GM12874 (cell line): ENCODE results near the gene DOP1B.
A peak's percentile ranks its signal among the peaks of the same experiment; 100 is the strongest.

Experiments used
- TF ChIP-seq, protein P1 (sequence below): IDR thresholded peaks from 2 replicates; pipeline ENCODE4 v1.5.1; 2011; ENCODE audit warnings: low read depth, mild to moderate bottlenecking, control low read depth, low read length, moderate library complexity; ENCODE audit not compliant: insufficient read depth

The DOP1B gene

DNA sequence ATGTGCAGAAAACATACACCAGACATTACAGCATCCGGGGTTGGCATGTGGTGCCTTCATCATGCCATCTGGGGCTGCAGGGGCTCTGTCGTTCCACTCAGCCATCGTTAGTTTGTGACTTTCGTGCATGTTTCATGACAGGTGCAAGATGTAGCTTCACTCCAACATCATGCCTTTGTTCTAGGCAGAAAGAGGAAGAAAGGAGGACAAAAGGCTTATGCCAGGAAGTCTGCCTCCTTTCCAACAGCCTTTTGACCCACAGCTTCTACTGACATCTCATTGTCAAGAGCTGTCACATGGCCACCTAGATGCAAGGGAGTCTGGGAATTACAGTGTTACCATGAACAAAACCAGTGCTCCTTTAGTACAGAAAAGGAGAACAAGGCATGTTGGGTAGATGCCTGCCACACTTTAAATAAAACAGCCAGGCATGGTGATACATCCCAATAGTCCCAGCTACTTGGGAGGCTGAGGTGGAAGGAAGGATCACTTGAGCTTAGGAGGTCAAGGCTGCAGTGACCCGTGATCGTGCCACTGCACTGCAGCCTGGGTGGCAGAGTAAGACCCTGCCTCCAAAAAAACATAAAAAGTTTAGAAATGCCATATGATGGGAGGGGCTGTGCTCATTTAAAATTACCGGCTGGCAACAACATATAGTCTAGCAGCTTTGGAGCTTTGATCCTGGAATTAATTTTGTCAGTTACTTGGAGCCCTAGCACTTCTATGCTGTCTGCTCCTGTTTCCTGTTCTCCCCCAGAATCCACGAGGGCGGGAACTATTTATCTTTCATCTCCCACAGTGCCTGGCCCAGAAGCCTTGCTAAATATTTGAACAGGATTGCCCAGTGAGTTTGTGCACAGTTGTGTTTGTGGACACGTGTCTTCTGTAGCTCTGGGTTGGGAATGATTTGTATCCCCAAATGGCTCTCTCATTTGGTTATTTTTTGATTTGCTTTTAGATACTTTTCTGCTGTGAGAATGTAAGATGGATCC, 7.4 kb downstream of the DOP1B start:
- TF ChIP-seq, protein P1, sequence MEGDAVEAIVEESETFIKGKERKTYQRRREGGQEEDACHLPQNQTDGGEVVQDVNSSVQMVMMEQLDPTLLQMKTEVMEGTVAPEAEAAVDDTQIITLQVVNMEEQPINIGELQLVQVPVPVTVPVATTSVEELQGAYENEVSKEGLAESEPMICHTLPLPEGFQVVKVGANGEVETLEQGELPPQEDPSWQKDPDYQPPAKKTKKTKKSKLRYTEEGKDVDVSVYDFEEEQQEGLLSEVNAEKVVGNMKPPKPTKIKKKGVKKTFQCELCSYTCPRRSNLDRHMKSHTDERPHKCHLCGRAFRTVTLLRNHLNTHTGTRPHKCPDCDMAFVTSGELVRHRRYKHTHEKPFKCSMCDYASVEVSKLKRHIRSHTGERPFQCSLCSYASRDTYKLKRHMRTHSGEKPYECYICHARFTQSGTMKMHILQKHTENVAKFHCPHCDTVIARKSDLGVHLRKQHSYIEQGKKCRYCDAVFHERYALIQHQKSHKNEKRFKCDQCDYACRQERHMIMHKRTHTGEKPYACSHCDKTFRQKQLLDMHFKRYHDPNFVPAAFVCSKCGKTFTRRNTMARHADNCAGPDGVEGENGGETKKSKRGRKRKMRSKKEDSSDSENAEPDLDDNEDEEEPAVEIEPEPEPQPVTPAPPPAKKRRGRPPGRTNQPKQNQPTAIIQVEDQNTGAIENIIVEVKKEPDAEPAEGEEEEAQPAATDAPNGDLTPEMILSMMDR = no peak

DNA sequence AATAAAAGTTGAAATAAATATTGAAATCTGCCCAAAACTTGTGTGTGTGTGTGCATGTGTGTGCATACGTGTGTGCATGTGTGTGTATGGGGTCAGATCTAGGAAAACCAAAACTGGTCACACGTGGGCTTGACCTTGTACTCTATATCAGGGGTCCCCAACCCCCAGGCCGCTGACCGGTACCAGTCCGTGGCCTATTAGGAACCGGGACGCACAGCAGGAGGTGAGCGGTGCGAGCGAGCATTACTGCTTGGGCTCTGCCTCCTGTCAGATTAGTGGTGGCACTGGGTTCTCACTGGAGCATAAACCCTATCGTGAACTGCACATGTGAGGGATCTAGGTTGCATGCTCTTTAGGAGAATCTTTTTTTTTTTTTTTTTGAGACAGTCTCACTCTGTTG, 8.7 kb downstream of the DOP1B start:
- TF ChIP-seq, protein P1 = no peak

DNA sequence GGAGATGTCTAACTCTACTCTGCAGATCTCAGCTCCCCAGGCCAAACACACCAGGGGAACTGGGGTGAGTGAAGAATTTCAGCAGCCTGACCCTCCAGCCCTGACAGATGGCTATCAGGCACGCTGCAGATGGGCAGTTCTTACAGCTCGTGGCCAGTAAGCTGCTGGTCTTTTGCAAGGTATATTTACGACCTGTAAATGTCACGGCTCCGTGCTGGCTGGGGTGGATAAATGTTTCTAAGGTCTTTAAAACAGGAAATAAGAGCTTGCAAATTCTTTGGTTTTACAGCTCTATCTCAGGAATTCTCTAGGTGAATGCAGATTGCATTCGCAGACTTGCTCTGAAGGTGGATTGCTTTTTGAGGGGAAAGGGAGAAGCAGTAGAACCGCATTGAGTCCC, 10.1 kb downstream of the DOP1B start:
- TF ChIP-seq, protein P1 = no peak

DNA sequence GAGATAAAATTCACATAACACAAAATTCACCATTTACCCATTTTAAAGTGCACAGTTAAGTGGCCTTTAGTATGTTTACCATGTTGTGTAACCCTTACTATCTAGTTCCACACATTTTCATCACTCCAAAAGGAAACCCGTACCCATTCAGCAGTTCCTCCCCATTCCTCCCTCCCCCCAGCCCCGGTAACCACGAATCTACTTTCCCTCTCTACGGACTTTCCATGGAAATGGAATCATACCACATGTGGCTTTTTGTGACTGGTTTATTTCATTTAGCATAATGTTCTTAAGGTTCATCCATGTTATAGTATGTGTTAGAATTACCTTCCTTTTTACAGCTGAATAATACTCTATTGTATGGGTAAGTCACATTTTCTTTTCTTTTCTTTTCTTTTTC, 10.9 kb downstream of the DOP1B start:
- TF ChIP-seq, protein P1 = no peak

DNA sequence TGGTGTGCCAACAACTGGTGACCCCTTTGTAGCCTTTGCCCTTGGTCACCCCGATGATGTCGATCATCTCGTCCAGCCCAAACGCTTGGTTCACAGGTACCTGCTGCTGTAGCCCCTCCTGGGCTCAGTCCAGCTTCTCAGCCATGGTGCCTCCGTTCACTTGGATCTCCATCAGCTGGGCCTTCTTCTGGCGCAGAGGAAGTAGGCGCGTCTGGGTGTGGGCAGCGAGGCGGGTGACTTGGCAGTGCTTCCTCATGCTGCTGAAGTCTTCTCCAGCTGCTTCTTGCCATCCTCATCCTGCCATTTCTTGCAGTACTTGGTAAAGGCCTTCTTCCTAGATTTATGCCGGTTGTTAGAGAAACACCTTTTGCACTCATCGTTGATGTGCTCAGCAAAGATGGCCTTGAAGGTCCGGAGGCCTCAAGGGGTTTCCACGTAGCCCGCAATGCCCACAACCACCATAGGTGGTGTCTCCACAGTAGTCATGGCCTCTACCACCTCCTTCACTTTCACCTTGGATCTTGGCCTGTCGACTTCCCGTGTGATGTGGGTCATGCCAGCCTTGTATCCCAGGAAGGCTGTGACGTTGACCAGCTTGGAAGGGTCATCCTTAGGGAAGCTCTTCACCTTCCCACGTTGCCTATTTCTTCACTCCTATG, 13.0 kb downstream of the DOP1B start:
- TF ChIP-seq, protein P1 = peak; percentile 34; the same call in 1 of the 2 replicates

DNA sequence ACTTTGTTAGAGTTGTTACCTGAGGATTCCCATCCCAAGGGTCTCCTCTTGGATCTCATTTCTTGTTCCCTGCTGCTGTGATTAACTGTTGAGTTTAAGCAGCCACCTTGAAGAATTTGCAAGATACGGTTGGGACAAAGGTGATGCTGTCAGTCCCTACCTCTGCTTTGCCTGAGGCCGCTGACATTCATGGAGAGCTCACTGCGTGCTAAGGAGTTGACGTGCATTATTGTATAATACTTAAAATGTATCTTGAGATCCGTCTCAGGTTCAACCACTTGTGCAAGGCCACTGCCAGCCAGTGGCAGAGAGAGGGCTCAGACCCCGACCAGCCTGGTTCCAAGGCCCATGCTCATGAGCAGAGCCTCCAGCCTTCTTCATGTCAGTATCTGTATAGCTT, 14.2 kb downstream of the DOP1B start:
- TF ChIP-seq, protein P1 = no peak

DNA sequence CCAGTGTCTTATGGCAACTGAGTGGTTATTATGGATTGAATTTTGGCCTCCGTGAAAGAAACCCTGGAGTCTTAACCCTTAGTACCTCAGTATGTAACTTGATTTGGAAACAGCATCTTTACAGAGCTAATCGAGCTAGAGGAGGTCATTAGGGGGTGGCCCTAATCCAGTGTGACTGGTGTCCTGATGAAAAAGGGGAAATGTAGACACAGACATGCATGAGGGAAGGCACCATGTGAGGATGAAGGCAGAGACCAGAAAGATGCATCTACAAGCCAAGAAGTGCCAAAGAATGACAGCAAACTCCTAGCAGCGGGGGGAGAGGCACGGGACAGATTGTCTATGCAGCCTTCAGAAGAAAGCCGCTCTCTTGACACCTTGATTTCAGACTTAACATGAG, 14.7 kb downstream of the DOP1B start:
- TF ChIP-seq, protein P1 = no peak
